GM20431 (cell line): ENCODE results near the gene CRTC3.

Source experiments
- in situ Hi-C: fragments of 300-500 bp; cut with MseI, MboI; formaldehyde crosslinking; loops from one replicate; pipeline ENCODE4 v1.15.0; 2020; ENCODE audit warnings: low sequenced_read_pairs; ENCODE audit not compliant: unreplicated experiment

The CRTC3 gene

GRCh38 chr15:90560229-90560776 lies 30.6 kb downstream of the CRTC3 start:
- in situ Hi-C loops: no loop called here

- in situ Hi-C loops: no loop called here
These were observed 31.9 kb downstream of the CRTC3 start for GRCh38 chr15:90561344-90562244.

- in situ Hi-C loops: no loop called here
These were observed 32.9 kb downstream of the CRTC3 start for GRCh38 chr15:90562669-90563068.

- in situ Hi-C loops: no loop called here
These were observed 33.7 kb downstream of the CRTC3 start for GRCh38 chr15:90563463-90563862.

- in situ Hi-C loops: no loop called here
These were observed 34.3 kb downstream of the CRTC3 start for GRCh38 chr15:90564051-90564450.

- in situ Hi-C loops: no loop called here
These were observed 34.9 kb downstream of the CRTC3 start for GRCh38 chr15:90564590-90564989.

GRCh38 chr15:90565866-90566265 lies 36.1 kb downstream of the CRTC3 start:
- in situ Hi-C loops: no loop called here

- in situ Hi-C loops: no loop called here
These were observed 40.9 kb downstream of the CRTC3 start for GRCh38 chr15:90570643-90571042.

GRCh38 chr15:90571063-90571541 lies 41.4 kb downstream of the CRTC3 start:
- in situ Hi-C loops: no loop called here

- in situ Hi-C loops: no loop called here
These were observed 43.2 kb downstream of the CRTC3 start for GRCh38 chr15:90572893-90573292.

GRCh38 chr15:90576711-90577389 lies 47.1 kb downstream of the CRTC3 start:
- in situ Hi-C loops: no loop called here

GRCh38 chr15:90579213-90579612 lies 49.5 kb downstream of the CRTC3 start:
- in situ Hi-C loops: no loop called here

GRCh38 chr15:90580099-90580498 lies 50.4 kb downstream of the CRTC3 start:
- in situ Hi-C loops: no loop called here

GRCh38 chr15:90580541-90580940 lies 50.8 kb downstream of the CRTC3 start:
- in situ Hi-C loops: no loop called here

GRCh38 chr15:90580946-90581345 lies 51.2 kb downstream of the CRTC3 start:
- in situ Hi-C loops: no loop called here

GRCh38 chr15:90581771-90582352 lies 52.1 kb downstream of the CRTC3 start:
- in situ Hi-C loops: no loop called here

- in situ Hi-C loops: no loop called here
These were observed 52.8 kb downstream of the CRTC3 start for GRCh38 chr15:90582553-90582952.

- in situ Hi-C loops: no loop called here
These were observed 53.9 kb downstream of the CRTC3 start for GRCh38 chr15:90583471-90584252.

GRCh38 chr15:90584841-90585240 lies 55.1 kb downstream of the CRTC3 start:
- in situ Hi-C loops: no loop called here

GRCh38 chr15:90585863-90586262 lies 56.1 kb downstream of the CRTC3 start:
- in situ Hi-C loops: no loop called here
